Uterus (tissue), 4 donors: ENCODE results near the gene S100A7A. TPM values are rescaled to one million over a fixed set of nuclear protein-coding genes. Genes with fewer than 3 reads are reported as not detected.

ENCODE experiments used
- DNase-seq, 2 donors: peaks; one replicate each; pipeline ENCODE4 v3.0.0-alpha.2; 2019 to 2020
- H3K27ac ChIP-seq, 2 donors: fragments of 200-600 bp; sonication (generic); 1 replicate in 1 of 2; 2 replicates in 1 of 2; pipeline ENCODE4 v1.5.1; 2016 to 2018
- H3K27me3 ChIP-seq, 2 donors: fragments of 200-600 bp; sonication (generic); one replicate each; pipeline ENCODE4 v1.5.1; 2018 to 2019; ENCODE audit warnings: control low read depth in 1 of 2
- H3K36me3 ChIP-seq, 2 donors: fragments of 200-600 bp; sonication (generic); one replicate each; pipeline ENCODE4 v1.5.1; 2019; ENCODE audit warnings: control low read depth in 1 of 2
- H3K4me1 ChIP-seq, 2 donors: fragments of 200-600 bp; sonication (generic); one replicate each; pipeline ENCODE4 v1.5.1; 2018 to 2019; ENCODE audit warnings: control low read depth in 1 of 2
- H3K4me3 ChIP-seq, 2 donors: fragments of 200-600 bp; sonication (generic); 1 replicate in 1 of 2; 2 replicates in 1 of 2; pipeline ENCODE4 v1.5.1; 2018 to 2019; ENCODE audit warnings: mild to moderate bottlenecking in 1 of 2
- H3K9me3 ChIP-seq, 2 donors: fragments of 200-600 bp; sonication (generic); one replicate each; pipeline ENCODE4 v1.5.1; 2019; ENCODE audit warnings: control low read depth in 1 of 2
- POLR2A ChIP-seq, 2 donors: fragments of 450-650 bp; IDR thresholded peaks; one replicate each; pipeline ENCODE4 v1.6.1; 2016; ENCODE audit warnings: antibody characterized with exemption in 2 of 2, mild to moderate bottlenecking in 1 of 2, moderate library complexity in 1 of 2
- intact Hi-C: fragments of 100-400 bp; cut with DNase I; formaldehyde crosslinking; loops from one replicate; pipeline ENCODE4 v1.15.1; 2023; ENCODE audit warnings: low total_unique reads
- small RNA-seq: library from RNA; depleted of rRNA; stranded (forward); fragments of <200 nt; gene quantifications from one replicate; pipeline ENCODE3, GENCODE V24; 2016
- total RNA-seq, 4 donors: library from RNA; depleted of rRNA in 3 of 4; stranded (reverse); fragments of >200 nt in 3 of 4; gene quantifications; one replicate each; pipeline versions ENCODE4 v1.1.0 to v1.2.4, GENCODE V29; 2014 to 2023
- TF ChIP-seq, protein P1 (sequence below), 4 experiments: fragments of 200-600 bp in 2 of 4; fragments of 450-650 bp in 2 of 4; sonication (generic) in 2 of 4; IDR thresholded peaks; one replicate each; pipeline ENCODE4 v1.5.1; 2016 to 2019; ENCODE audit warnings: antibody characterized with exemption in 4 of 4, mild to moderate bottlenecking in 2 of 4, moderate library complexity in 1 of 4
- donor health status: DM: yes; HTN: yes; CAD: no.

S100A7A gene
- total RNA-seq, 4 donors from 2014 or later = not detected

DNA sequence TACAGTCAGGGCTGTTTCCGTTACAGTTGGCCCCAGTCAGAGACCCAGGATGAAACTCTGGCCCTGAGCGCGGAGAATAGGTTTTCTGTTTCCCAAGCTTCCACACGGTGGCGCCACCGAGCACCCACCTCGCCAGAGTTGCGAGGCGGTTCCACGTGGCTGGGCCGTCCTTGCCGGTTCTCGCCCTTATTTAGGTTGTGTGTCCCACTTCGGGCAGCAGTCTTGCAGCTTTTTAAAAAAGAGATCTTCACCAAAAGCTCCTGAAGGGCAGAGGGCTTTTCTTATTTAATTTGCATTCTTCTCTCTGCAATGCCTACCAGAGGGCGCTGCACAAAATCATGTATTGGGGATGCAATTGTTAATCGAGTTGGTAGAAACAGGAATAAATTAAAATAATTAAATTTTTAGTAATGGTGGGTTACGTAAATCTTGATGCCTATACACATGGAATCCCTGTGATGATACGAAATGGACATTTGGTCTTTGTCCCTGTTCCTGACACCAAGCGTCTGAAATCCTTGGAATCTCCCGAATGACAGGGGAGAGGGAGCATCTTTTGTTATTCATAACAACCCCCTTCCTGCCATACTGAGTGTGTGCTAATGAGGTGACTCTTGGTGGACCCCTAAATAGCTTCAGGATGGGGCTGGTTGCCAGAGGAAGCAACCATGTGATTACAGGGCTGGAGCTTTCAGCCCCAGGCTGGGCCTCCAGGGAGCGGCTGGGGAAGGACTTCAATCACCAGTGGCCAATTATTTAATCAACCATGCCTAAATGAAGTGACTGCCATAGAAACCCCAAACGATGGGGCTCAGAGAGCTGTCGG is 49.7 kb downstream of the S100A7A start:
- peaks cover 0 to 7% of the 10 kb centered on the region in 2 donors for H3K4me1 ChIP-seq
- no peaks in the 10 kb centered on the region for H3K9me3 ChIP-seq
- intact Hi-C loops = no loop called here
- no peaks in the 10 kb centered on the region for H3K27me3 ChIP-seq
- no peak overlapping the region for H3K4me3 ChIP-seq
- TF ChIP-seq POLR2A (IDR thresholded peaks at IDR 0.05) = no peak
- TF ChIP-seq, protein P1, sequence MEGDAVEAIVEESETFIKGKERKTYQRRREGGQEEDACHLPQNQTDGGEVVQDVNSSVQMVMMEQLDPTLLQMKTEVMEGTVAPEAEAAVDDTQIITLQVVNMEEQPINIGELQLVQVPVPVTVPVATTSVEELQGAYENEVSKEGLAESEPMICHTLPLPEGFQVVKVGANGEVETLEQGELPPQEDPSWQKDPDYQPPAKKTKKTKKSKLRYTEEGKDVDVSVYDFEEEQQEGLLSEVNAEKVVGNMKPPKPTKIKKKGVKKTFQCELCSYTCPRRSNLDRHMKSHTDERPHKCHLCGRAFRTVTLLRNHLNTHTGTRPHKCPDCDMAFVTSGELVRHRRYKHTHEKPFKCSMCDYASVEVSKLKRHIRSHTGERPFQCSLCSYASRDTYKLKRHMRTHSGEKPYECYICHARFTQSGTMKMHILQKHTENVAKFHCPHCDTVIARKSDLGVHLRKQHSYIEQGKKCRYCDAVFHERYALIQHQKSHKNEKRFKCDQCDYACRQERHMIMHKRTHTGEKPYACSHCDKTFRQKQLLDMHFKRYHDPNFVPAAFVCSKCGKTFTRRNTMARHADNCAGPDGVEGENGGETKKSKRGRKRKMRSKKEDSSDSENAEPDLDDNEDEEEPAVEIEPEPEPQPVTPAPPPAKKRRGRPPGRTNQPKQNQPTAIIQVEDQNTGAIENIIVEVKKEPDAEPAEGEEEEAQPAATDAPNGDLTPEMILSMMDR (IDR thresholded peaks at IDR 0.05) = peak; percentile 61 to 79 (median 70)
- H3K36me3 ChIP-seq = no peaks in the 10 kb centered on the region
- DNase-seq = peak; percentile 58 to 74
- peak overlapping the region; percentile 2 to 63 for H3K27ac ChIP-seq

DNA sequence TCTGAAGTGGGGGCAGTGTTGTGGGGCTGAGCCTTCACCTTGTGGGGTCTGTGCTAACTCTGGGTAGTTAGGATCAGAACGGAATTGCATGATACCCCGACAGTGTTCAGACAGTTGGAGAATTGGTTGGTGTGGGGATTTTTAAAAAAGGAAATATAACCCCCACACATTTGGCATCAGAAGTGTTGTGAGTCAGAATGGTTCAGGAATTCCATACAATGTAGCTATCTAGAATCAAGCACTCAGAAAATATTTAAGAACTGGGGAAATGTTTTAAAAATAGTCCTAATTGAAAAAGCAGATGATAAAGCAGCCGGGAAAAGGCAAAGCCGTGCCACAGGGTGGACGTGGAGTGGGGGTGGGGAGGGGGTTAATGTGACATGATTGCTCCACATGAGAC is 50.6 kb downstream of the S100A7A start:
- Histone ChIP-seq H3K27me3 (no peaks in the 10 kb centered on the region), H3K9me3 (no peaks in the 10 kb centered on the region), H3K4me1 (peaks cover 0 to 7% of the 10 kb centered on the region in 2 donors), H3K27ac (peak overlapping the region; percentile 2 to 63), H3K4me3 (no peak overlapping the region), H3K36me3 (no peaks in the 10 kb centered on the region)
- TF ChIP-seq, protein P1 (IDR thresholded peaks at IDR 0.05) = no peak
- TF ChIP-seq POLR2A (IDR thresholded peaks at IDR 0.05) = no peak
- intact Hi-C loops = no loop called here
- DNase-seq = no peak

DNA sequence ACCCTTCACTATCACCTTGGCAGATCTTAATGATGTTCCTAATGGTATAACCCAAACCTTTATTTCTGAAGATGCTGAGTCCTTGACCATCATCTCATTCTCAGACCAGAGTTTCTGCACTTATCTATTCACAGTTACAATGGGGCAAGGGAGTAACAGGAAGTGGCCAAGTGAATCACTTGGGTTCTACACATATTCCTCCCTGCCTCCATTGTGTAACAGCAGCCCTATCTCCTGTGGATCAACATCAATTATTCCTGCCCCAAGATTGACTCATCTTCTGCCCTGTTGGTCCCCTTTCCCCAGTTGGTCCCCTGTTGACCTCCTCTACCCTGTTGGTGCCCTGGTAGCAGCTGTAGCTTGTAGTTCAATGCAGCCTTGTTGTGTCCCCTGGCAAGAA is 54.4 kb downstream of the S100A7A start:
- peaks cover 0 to 7% of the 10 kb centered on the region in 2 donors for H3K4me1 ChIP-seq
- no peaks in the 10 kb centered on the region for H3K27me3 ChIP-seq
- no peaks in the 10 kb centered on the region for H3K9me3 ChIP-seq
- H3K36me3 ChIP-seq = no peaks in the 10 kb centered on the region
- TF ChIP-seq POLR2A (IDR thresholded peaks at IDR 0.05) = no peak
- TF ChIP-seq, protein P1 (IDR thresholded peaks at IDR 0.05) = no peak
- no peak overlapping the region for H3K4me3 ChIP-seq
- intact Hi-C loops = no loop called here
- H3K27ac ChIP-seq = no peak overlapping the region
- DNase-seq = no peak

Small RNAs within 50 kb of the gene (small RNA-seq; reads per million reads assigned to genes)
- not detected for gene S100A15A

Other genes starting within 250 kb of the S100A7A start
- not detected for gene LELP1, start 213.1 kb upstream of the S100A7A start, total RNA-seq
- gene PRR9, start 198.9 kb upstream of the S100A7A start, total RNA-seq = not detected
- not detected for gene LORICRIN, start 156.8 kb upstream of the S100A7A start, total RNA-seq
- not detected for gene PGLYRP3, start 103.6 kb upstream of the S100A7A start, total RNA-seq
- gene PGLYRP4, start 67.7 kb upstream of the S100A7A start, total RNA-seq = not detected
- gene S100A9, start 58.7 kb upstream of the S100A7A start, total RNA-seq = 100 to 1,000 TPM in 1 of 4 donors, 10 to 100 TPM in 3; 33.4 to 175 (median 54.0) TPM
- 1 to 10 TPM in 2 of 4 donors, not detected in 2; 2.6 to 3.2 TPM for gene S100A12, start 40.9 kb upstream of the S100A7A start, total RNA-seq
- 10 to 100 TPM in 2 of 4 donors, 1 to 10 TPM in 1, not detected in 1; 5.4 to 25.2 (median 24.7) TPM for gene S100A8, start 25.4 kb upstream of the S100A7A start, total RNA-seq
- 1 to 10 TPM in 1 of 4 donors, not detected in 3; 3.5 TPM for gene S100A7, start 44.1 kb downstream of the S100A7A start, total RNA-seq
- 100 to 1,000 TPM in 3 of 4 donors, 10 to 100 TPM in 1; 55.5 to 729 (median 448) TPM for gene S100A6, start 119.5 kb downstream of the S100A7A start, total RNA-seq
- gene S100A5, start 124.4 kb downstream of the S100A7A start, total RNA-seq = not detected
- 100 to 1,000 TPM in 3 of 4 donors, 10 to 100 TPM in 1; 58.9 to 226 (median 155) TPM for gene S100A4, start 129.3 kb downstream of the S100A7A start, total RNA-seq
- gene S100A3, start 132.7 kb downstream of the S100A7A start, total RNA-seq = 1 to 10 TPM in 2 of 4 donors, not detected in 2; 1.2 to 3.7 TPM
- gene S100A2, start 149.3 kb downstream of the S100A7A start, total RNA-seq = 1 to 10 TPM in 2 of 4 donors, not detected in 2; 2.1 to 2.7 TPM
- 100 to 1,000 TPM in 1 of 4 donors, 10 to 100 TPM in 3; 57.4 to 122 (median 72.1) TPM for gene S100A16, start 196.6 kb downstream of the S100A7A start, total RNA-seq
- gene S100A14, start 199.8 kb downstream of the S100A7A start, total RNA-seq = 1 to 10 TPM in 1 of 4 donors, under 1 TPM in 1, not detected in 2; 0.29 to 6.2 TPM
- 100 to 1,000 TPM in 2 of 4 donors, 10 to 100 TPM in 2; 25.9 to 269 (median 126) TPM for gene S100A13, start 211.0 kb downstream of the S100A7A start, total RNA-seq
- gene S100A1, start 211.9 kb downstream of the S100A7A start, total RNA-seq = 1 to 10 TPM in 1 of 4 donors, not detected in 3; 3.8 TPM
- gene CHTOP, start 217.5 kb downstream of the S100A7A start, total RNA-seq = 10 to 100 TPM; 43.8 to 91.0 (median 70.8) TPM
- 100 to 1,000 TPM in 1 of 4 donors, 10 to 100 TPM in 3; 35.5 to 101 (median 71.3) TPM for gene SNAPIN, start 242.2 kb downstream of the S100A7A start, total RNA-seq